GM12878 (cell line): ENCODE measurements around the gene KIF5C. TPM values are rescaled to one million over a fixed set of nuclear protein-coding genes. Genes with fewer than 3 reads are reported as not detected.

Experiments used
- ATAC-seq: fragments of 200-7000 bp; cut with Tn5 transposase; 3 replicates; pipeline ENCODE4 v1.9.1; 2020; ENCODE audit warnings: mild to moderate bottlenecking, moderate library complexity
- BruUV-seq: library from RNA; stranded (reverse); fragments of 400-500 nt; replicated peaks from 2 replicates; lab custom pipeline; 2021; lab: Mats Ljungman, UMichigan
- CTCF ChIA-PET: fragments of 300-600 bp; sonication (Branson Sonifier 250); formaldehyde crosslinking; extraction: SDS; loops from one replicate; lab custom pipeline; 2021; ENCODE audit warnings: inconsistent platforms; lab: Yijun Ruan, JAX
- POLR2A ChIA-PET: fragments of 350-600 bp; formaldehyde crosslinking; extraction: SDS; loops from one replicate; lab custom pipeline; 2021; ENCODE audit warnings: inconsistent platforms; lab: Charles Lee
- RAD21 ChIA-PET: fragments of 300-600 bp; sonication (Branson Sonifier 250); formaldehyde crosslinking; loops from one replicate; lab custom pipeline; 2023; ENCODE audit warnings: antibody characterized with exemption; ENCODE audit not compliant: unreplicated experiment; lab: Charles Lee
- SMC1A ChIA-PET: fragments of 300-600 bp; sonication (Branson Sonifier 250); formaldehyde crosslinking; loops from one replicate; lab custom pipeline; 2023; ENCODE audit not compliant: unreplicated experiment, uncharacterized antibody; lab: Charles Lee
- DNase-seq: peaks from one replicate; pipeline ENCODE4 v3.0.0-alpha.2; 2011; ENCODE audit warnings: low read depth, low spot score
- FAIRE-seq: peaks from 3 replicates; lab custom pipeline; 2011; peaks lifted over from hg19 to GRCh38; lab: Jason Lieb, UNC
- H2AFZ ChIP-seq: 2 replicates; pipeline ENCODE4 v1.6.0; 2011; ENCODE audit warnings: low read depth, low read length, control low read depth; ENCODE audit not compliant: control insufficient read depth
- H3K27ac ChIP-seq: 2 replicates; pipeline ENCODE4 v1.5.1; 2011; ENCODE audit warnings: control low read depth; ENCODE audit not compliant: control insufficient read depth, insufficient read depth
- H3K27me3 ChIP-seq, 2 experiments: replicated peaks in 1 of 2; 2 replicates each; pipeline versions ENCODE4 v1.6.0 to v1.6.1; 2011; ENCODE audit warnings: low read length in 1 of 2; ENCODE audit not compliant: control insufficient read depth in 2 of 2, insufficient read depth in 2 of 2
- H3K36me3 ChIP-seq, 2 experiments: 2 replicates each; pipeline ENCODE4 v1.5.1; 2011; ENCODE audit warnings: low read length in 1 of 2; ENCODE audit not compliant: control insufficient read depth in 2 of 2, insufficient read depth in 2 of 2
- H3K4me1 ChIP-seq: 2 replicates; pipeline ENCODE4 v1.6.1; 2011; ENCODE audit warnings: mild to moderate bottlenecking, low read length, moderate library complexity, mixed read lengths; ENCODE audit not compliant: control insufficient read depth, insufficient read depth
- H3K4me2 ChIP-seq: 2 replicates; pipeline ENCODE4 v1.6.0; 2011; ENCODE audit warnings: control low read depth; ENCODE audit not compliant: control insufficient read depth, insufficient read depth
- H3K4me3 ChIP-seq: fragments of 200-600 bp; sonication (generic); 2 replicates; pipeline ENCODE4 v1.5.1; 2016
- H3K79me2 ChIP-seq: 2 replicates; pipeline ENCODE4 v1.6.0; 2011; ENCODE audit warnings: low read length; ENCODE audit not compliant: control insufficient read depth, insufficient read depth
- H3K9ac ChIP-seq: 2 replicates; pipeline ENCODE4 v1.8.0; 2011; ENCODE audit warnings: low read length, control low read depth, mixed read lengths; ENCODE audit not compliant: control insufficient read depth, insufficient read depth
- H3K9me3 ChIP-seq: replicated peaks from 3 replicates; pipeline ENCODE4 v1.5.1; 2011; ENCODE audit warnings: mild to moderate bottlenecking, low read length; ENCODE audit not compliant: control insufficient read depth, insufficient read depth
- H4K20me1 ChIP-seq: 2 replicates; pipeline ENCODE4 v1.6.0; 2011; ENCODE audit not compliant: control insufficient read depth, insufficient read depth
- BMI1 ChIP-seq: fragments of 450-650 bp; IDR thresholded peaks from 2 replicates; pipeline ENCODE4 v1.6.1; 2016; ENCODE audit warnings: mild to moderate bottlenecking, moderate library complexity, borderline replicate concordance
- ESRRA ChIP-seq: IDR thresholded peaks from 2 replicates; pipeline ENCODE4 v1.6.1; 2012; ENCODE audit warnings: mild to moderate bottlenecking, low read length, improper control_type of control experiment
- IRF4 ChIP-seq: IDR thresholded peaks from 2 replicates; pipeline ENCODE4 v1.6.1; 2011; ENCODE audit warnings: low read depth, low read length
- MEF2B ChIP-seq: fragments of 450-650 bp; IDR thresholded peaks from 2 replicates; pipeline ENCODE4 v1.6.1; 2018; ENCODE audit warnings: mild to moderate bottlenecking, moderate library complexity; ENCODE audit not compliant: partially characterized antibody, poor library complexity, severe bottlenecking
- MTA2 ChIP-seq: fragments of 450-650 bp; IDR thresholded peaks from 2 replicates; pipeline ENCODE4 v1.6.1; 2016; ENCODE audit warnings: low read depth, mild to moderate bottlenecking, moderate library complexity
- NBN ChIP-seq: fragments of 450-650 bp; IDR thresholded peaks from 2 replicates; pipeline ENCODE4 v1.6.1; 2016
- PAX8 ChIP-seq: fragments of 450-650 bp; IDR thresholded peaks from 2 replicates; pipeline ENCODE4 v1.6.1; 2017; ENCODE audit warnings: mild to moderate bottlenecking, moderate library complexity
- SMARCA5 ChIP-seq: fragments of 450-650 bp; IDR thresholded peaks from 2 replicates; pipeline ENCODE4 v1.6.1; 2017; ENCODE audit warnings: mild to moderate bottlenecking
- TBL1XR1 ChIP-seq: IDR thresholded peaks from 2 replicates; pipeline ENCODE4 v1.6.1; 2012; ENCODE audit warnings: low read depth, low read length, improper control_type of control experiment
- ZBTB40 ChIP-seq: fragments of 450-650 bp; IDR thresholded peaks from 2 replicates; pipeline ENCODE4 v1.6.1; 2016; ENCODE audit warnings: mild to moderate bottlenecking, moderate library complexity, borderline replicate concordance
- ZZZ3 ChIP-seq: IDR thresholded peaks from 2 replicates; pipeline ENCODE4 v1.6.1; 2011; ENCODE audit warnings: low read depth; ENCODE audit not compliant: control insufficient read depth, insufficient read length
- WGBS: methylation state at CpG from one replicate; pipeline ENCODE4 v1.1.6; 2016; ENCODE audit warnings: low lambda C conversion rate; ENCODE audit not compliant: insufficient replicate concordance, insufficient coverage; ENCODE audit errors: missing lambda C conversion rate; 5-methylcytosine and 5-hydroxymethylcytosine counted together
- in situ Hi-C: fragments of 300-500 bp; cut with MboI; formaldehyde crosslinking; loops from 9 replicates; pipeline ENCODE4 v1.14.3; 2018; ENCODE audit warnings: mixed read lengths
- intact Hi-C: fragments of 100-400 bp; cut with micrococcal nuclease; formaldehyde crosslinking; loops from one replicate; pipeline ENCODE4 v1.14.2; 2022; ENCODE audit not compliant: unreplicated experiment
- polyA plus RNA-seq, 11 experiments: library from polyadenylated mRNA; depleted of rRNA in 4 of 11; unstranded in 6 of 11; stranded (reverse) in 5 of 11; fragments of >200 nt; fragmentation: Nextera tagmentation in 4 of 11; fragmentation: Illumina TruSeq in 1 of 11; extraction: Ambion mirVana in 4 of 11; extraction: Trizol in 1 of 11; gene quantifications; 1 replicate in 1 of 11; 2 replicates in 10 of 11; pipeline versions ENCODE4 v1.2.1 to v1.2.3, GENCODE V29; 2011 to 2016; ENCODE audit warnings: inconsistent platforms in 2 of 11, missing spikeins in 2 of 11, low read depth in 1 of 11
- total RNA-seq, 4 experiments: library from RNA; depleted of rRNA in 3 of 4; stranded (reverse); fragments of >200 nt in 3 of 4; fragmentation: Illumina TruSeq in 1 of 4; extraction: Trizol in 1 of 4; gene quantifications; 2 replicates each; pipeline versions ENCODE4 v1.2.1 to v1.2.3, GENCODE V29; 2013 to 2021

Gene KIF5C
- total and polyA plus RNA-seq, 10 of the 15 experiments (the other 5 are each of a cell fraction or from before 2014, with no cell fraction given) = 0.08 to 0.49 (median 0.24) TPM

DNA sequence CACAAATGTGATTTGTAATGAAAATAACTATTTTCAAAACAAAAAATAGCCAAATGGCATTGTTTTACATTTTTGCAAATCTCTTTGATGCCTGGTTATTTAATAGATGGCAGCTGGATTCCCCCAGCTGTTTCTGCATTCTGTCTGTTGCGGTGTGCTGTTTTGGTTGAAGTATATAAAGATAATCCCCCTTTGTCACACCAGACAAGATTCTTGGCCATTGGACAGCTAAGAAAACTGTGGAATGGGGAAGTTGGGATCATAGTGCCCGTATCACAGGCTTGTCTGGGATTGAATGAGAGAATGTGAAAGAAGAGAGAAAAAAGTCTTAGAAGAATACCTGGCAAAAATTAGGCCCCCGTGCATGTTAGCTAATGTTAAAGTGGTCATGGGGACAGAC is 144.0 kb downstream of the KIF5C start:
- Histone ChIP-seq H3K4me1 (peaks cover 50% of the 10 kb centered on the region), H2AFZ (peak overlapping the region; percentile 57)
- in situ Hi-C loops = loop anchor here (5.0 kb wide), 2 partner anchors 293 to 543 kb away; no protein-coding TSS in a partner anchor

More for the DNA sequence above, 144.0 kb downstream of the KIF5C start:
- ChIA-PET RAD21 (interaction anchor here (1.0 to 7.4 kb wide), 7 partner anchors 12 to 568 kb away, joined by 3 to 107 read pairs (median 23); partner anchors contain the start of gene LYPD6B), POLR2A (interaction anchor here (1.2 to 1.4 kb wide), 2 partner anchors 11 to 13 kb away, joined by 3 to 4 read pairs; no protein-coding TSS in a partner anchor), CTCF (interaction anchor here (0.6 to 18.7 kb wide), 23 partner anchors 8 to 1082 kb away, joined by 3 to 508 read pairs (median 4); partner anchors contain the start of genes LYPD6B and MMADHC), SMC1A (interaction anchor here (0.6 to 14.0 kb wide), 18 partner anchors 11 to 555 kb away, joined by 3 to 327 read pairs (median 4); partner anchors contain the start of gene LYPD6B)
- H3K4me2 ChIP-seq = peak overlapping the region; percentile 95
- intact Hi-C loops = loop anchor here (5.0 kb wide), 2 partner anchors 68 to 433 kb away; no protein-coding TSS in a partner anchor
- 70% methylated on average over 3 of the region's 3 CpGs for WGBS
- TF ChIP-seq MTA2 (no peak), NBN (no peak), ZZZ3 (no peak), BMI1 (no peak), PAX8 (no peak), MEF2B (no peak), ESRRA (no peak), SMARCA5 (no peak), TBL1XR1 (no peak), IRF4 (no peak), ZBTB40 (no peak)
- peak overlapping the region; percentile 44 for H3K9ac ChIP-seq
- H3K27ac ChIP-seq = peak overlapping the region; percentile 99
- no TSS peak for BruUV-seq
- DNase-seq (no peak), FAIRE-seq (no peak), ATAC-seq (no peak)
- H3K27me3 ChIP-seq = no peaks in the 10 kb centered on the region
- no peaks in the 10 kb centered on the region for H3K36me3 ChIP-seq
- no peaks in the 10 kb centered on the region for H3K9me3 ChIP-seq
- H4K20me1 ChIP-seq = no peaks in the 10 kb centered on the region
- no peaks in the 10 kb centered on the region for H3K79me2 ChIP-seq
- no peak overlapping the region for H3K4me3 ChIP-seq
